Inflammatory macrophage treated with lipopolysaccharide for 1 hour (primary cell): ENCODE results near the gene FILIP1.
A peak's percentile ranks its signal among the peaks of the same experiment; 100 is the strongest.

Experiments
- DNase-seq, 2 donors: peaks; one replicate each; pipeline ENCODE4 v3.0.0-alpha.2; 2020 to 2022

Gene FILIP1

GRCh38 chr6:75491291-75491690 lies 2.3 kb downstream of the FILIP1 start:
- no peak for DNase-seq

- no peak for DNase-seq
Observed at GRCh38 chr6:75490706-75491105, 2.9 kb downstream of the FILIP1 start.

GRCh38 chr6:75489025-75489424 lies 4.6 kb downstream of the FILIP1 start:
- no peak for DNase-seq

- peak; percentile 4 to 6 for DNase-seq
Observed at GRCh38 chr6:75488033-75488432, 5.6 kb downstream of the FILIP1 start.

- DNase-seq: no peak
Observed at GRCh38 chr6:75486850-75487518, 6.6 kb downstream of the FILIP1 start.

GRCh38 chr6:75484535-75484934 lies 9.1 kb downstream of the FILIP1 start:
- DNase-seq: no peak

- DNase-seq: no peak
Observed at GRCh38 chr6:75483136-75483952, 10.3 kb downstream of the FILIP1 start.

- no peak for DNase-seq
Observed at GRCh38 chr6:75481936-75482593, 11.5 kb downstream of the FILIP1 start.

GRCh38 chr6:75481394-75481793 lies 12.2 kb downstream of the FILIP1 start:
- no peak for DNase-seq

GRCh38 chr6:75480425-75480824 lies 13.2 kb downstream of the FILIP1 start:
- DNase-seq: no peak

- no peak for DNase-seq
Observed at GRCh38 chr6:75479712-75480111, 13.9 kb downstream of the FILIP1 start.

- no peak for DNase-seq
Observed at GRCh38 chr6:75478929-75479328, 14.7 kb downstream of the FILIP1 start.

- no peak for DNase-seq
Observed at GRCh38 chr6:75472885-75473284, 20.7 kb downstream of the FILIP1 start.

GRCh38 chr6:75467966-75468365 lies 25.6 kb downstream of the FILIP1 start:
- no peak for DNase-seq

- DNase-seq: no peak
Observed at GRCh38 chr6:75467284-75467683, 26.3 kb downstream of the FILIP1 start.

- DNase-seq: no peak
Observed at GRCh38 chr6:75466636-75467035, 27.0 kb downstream of the FILIP1 start.

GRCh38 chr6:75463908-75464307 lies 29.7 kb downstream of the FILIP1 start:
- no peak for DNase-seq

GRCh38 chr6:75463061-75463460 lies 30.5 kb downstream of the FILIP1 start:
- DNase-seq: no peak

- DNase-seq: no peak
Observed at GRCh38 chr6:75460681-75461080, 32.9 kb downstream of the FILIP1 start.

- no peak for DNase-seq
Observed at GRCh38 chr6:75458895-75459294, 34.7 kb downstream of the FILIP1 start.

GRCh38 chr6:75450903-75451302 lies 42.7 kb downstream of the FILIP1 start:
- peak in 1 of 2 donors; percentile 10 for DNase-seq

- no peak for DNase-seq
Observed at GRCh38 chr6:75449630-75450206, 43.9 kb downstream of the FILIP1 start.

- no peak for DNase-seq
Observed at GRCh38 chr6:75446241-75446880, 47.2 kb downstream of the FILIP1 start.
